ENCODE results near the gene MAP3K19.

Gene MAP3K19

GRCh38 chr2:134934150-134934549 is 113.1 kb downstream of the MAP3K19 start:
- no peak for DNase-seq (ENCODE audit: low read depth in 2 of 3, low spot score in 2 of 3)

GRCh38 chr2:134933732-134934131 is 113.5 kb downstream of the MAP3K19 start:
- DNase-seq (ENCODE audit: low read depth in 2 of 3, low spot score in 2 of 3), result no peak

- no peak for DNase-seq (ENCODE audit: low read depth in 2 of 3, low spot score in 2 of 3)
Observed at GRCh38 chr2:134932864-134933526, 114.3 kb downstream of the MAP3K19 start.

DNA sequence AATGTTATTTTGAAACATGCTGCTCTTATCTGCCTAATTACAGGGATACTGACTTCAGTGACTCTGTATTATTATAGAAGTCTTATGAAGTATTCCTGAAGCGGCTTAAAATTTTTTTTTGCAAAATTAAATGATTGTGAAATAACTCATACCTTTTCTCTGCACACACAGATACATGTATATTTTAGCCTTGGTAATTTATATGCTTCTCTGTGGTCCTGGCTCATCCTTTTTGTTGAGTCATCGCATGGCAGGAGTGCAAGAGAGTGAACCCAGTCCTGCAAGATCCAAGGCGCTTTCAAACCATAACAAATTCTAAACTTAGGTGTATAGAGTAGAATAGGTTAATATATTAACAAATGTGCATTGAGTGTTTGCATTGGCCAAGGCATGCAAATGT is 120.1 kb downstream of the MAP3K19 start:
- no peak for DNase-seq (ENCODE audit: low read depth in 2 of 3, low spot score in 2 of 3)

- no peak for DNase-seq (ENCODE audit: low read depth in 2 of 3, low spot score in 2 of 3)
Observed at GRCh38 chr2:134926231-134926931, 120.9 kb downstream of the MAP3K19 start.

DNA sequence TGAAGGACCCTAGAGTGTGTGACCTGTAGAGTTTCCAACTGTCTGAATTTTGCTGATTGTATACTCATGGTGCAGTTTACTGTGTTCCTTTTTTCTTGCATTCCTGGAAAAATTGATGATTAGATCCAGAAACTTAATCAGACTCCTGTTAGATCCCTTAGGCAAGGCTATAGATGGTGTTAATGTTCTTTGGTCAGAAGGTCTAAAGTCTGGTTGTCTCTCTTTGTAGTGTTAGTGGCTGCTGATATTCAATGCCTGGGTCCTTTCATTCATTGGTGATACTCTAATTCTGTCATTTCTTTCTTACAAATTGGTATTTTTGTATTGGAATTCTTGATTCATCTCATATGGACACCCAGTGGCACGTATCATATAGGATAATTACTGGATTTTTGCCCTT is 122.3 kb downstream of the MAP3K19 start:
- no peak for DNase-seq (ENCODE audit: low read depth in 2 of 3, low spot score in 2 of 3)

GRCh38 chr2:134919341-134920210 is 127.7 kb downstream of the MAP3K19 start:
- peak in 2 of 3 experiments; percentile 22 to 24 for DNase-seq (ENCODE audit: low read depth in 2 of 3, low spot score in 2 of 3)

- peak; percentile 98 to 99 (median 99) for DNase-seq (ENCODE audit: low read depth in 2 of 3, low spot score in 2 of 3)
Observed at GRCh38 chr2:134918526-134919340, 128.5 kb downstream of the MAP3K19 start, which contains the start of gene CCNT2. Gene CCNT2 (plus strand): TSS chr2:134918822. CDS start chr2:134918855, 33 bp downstream.

GRCh38 chr2:134917888-134918525 is 129.2 kb downstream of the MAP3K19 start:
- peak in 1 of 3 experiments; percentile 77 for DNase-seq (ENCODE audit: low read depth in 2 of 3, low spot score in 2 of 3)

DNA sequence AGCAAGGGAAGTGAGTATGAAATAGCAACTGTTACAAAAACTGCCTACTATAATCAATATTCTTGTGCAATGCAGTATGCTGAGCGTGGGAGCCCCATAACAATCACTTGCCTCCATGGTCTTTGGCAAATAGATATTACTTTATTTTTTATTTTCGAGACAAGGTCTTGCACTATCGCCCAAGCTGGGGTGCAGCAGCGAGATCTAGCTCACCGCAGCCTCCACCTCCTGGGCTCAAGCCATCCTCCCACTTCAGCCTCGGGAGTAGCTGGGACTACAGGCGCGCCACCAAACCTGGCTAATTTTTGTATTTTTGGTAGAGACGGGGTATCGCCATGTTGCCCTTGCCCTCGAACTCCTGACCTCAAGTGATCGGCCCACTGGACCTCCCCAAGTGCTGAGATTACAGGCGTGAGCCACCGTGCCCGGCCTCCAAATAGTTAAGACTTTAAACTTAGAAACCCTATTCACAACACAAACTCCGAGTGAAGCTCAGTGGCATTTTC is 129.8 kb downstream of the MAP3K19 start:
- DNase-seq (ENCODE audit: low read depth in 2 of 3, low spot score in 2 of 3), result no peak

Measured in activated CD8-positive, alpha-beta memory T cell treated with anti-CD3 and anti-CD28 coated beads for 48 hours (primary cell).